Activated CD4-positive, alpha-beta T cell treated with anti-CD3 and anti-CD28 coated beads, Interleukin-2, amount 10 ng/mL, durations not matched to agents 7 days and 5 days (primary cell): ENCODE results near the gene ADAMTS4. TPM values are rescaled to one million over a fixed set of nuclear protein-coding genes. Genes with fewer than 3 reads are reported as not detected.

Experiments used
- CTCF ChIA-PET: fragments of 350-600 bp; sonication (Branson Sonifier 250); formaldehyde crosslinking; loops from one replicate; lab custom pipeline; 2021; ENCODE audit warnings: antibody characterized with exemption; lab: Charles Lee
- POLR2A ChIA-PET: fragments of 350-600 bp; sonication (Branson Sonifier 250); formaldehyde crosslinking; loops from one replicate; lab custom pipeline; 2021; ENCODE audit warnings: antibody characterized with exemption; lab: Charles Lee
- DNase-seq: peaks from one replicate; pipeline ENCODE4 v3.0.0-alpha.2; 2020
- H3K27ac Mint-ChIP-seq: one replicate; pipeline ENCODE4 v1.8.0; 2021; ENCODE audit warnings: mild to moderate bottlenecking, moderate library complexity, mixed read lengths
- H3K27me3 Mint-ChIP-seq: one replicate; pipeline ENCODE4 v1.8.0; 2021; ENCODE audit warnings: mixed read lengths
- H3K36me3 Mint-ChIP-seq: one replicate; pipeline ENCODE4 v1.8.0; 2021; ENCODE audit warnings: low read depth, mixed read lengths
- H3K4me1 Mint-ChIP-seq: one replicate; pipeline ENCODE4 v1.8.0; 2021; ENCODE audit warnings: mixed read lengths
- H3K4me3 Mint-ChIP-seq: one replicate; pipeline ENCODE4 v1.8.0; 2021; ENCODE audit warnings: mild to moderate bottlenecking, moderate library complexity, mixed read lengths
- H3K9me3 Mint-ChIP-seq: one replicate; pipeline ENCODE4 v1.8.0; 2021; ENCODE audit warnings: mixed read lengths
- total RNA-seq, 2 experiments: library from RNA; stranded (reverse); gene quantifications; one replicate each; pipeline ENCODE4 v1.2.3, GENCODE V29; 2021

The ADAMTS4 gene
- total RNA-seq, 2 experiments from 2014 or later = 0.31 to 1.3 TPM

GRCh38 chr1:161163793-161164192, 35.1 kb downstream of the ADAMTS4 start:
- ChIA-PET CTCF (interaction anchor here (1.2 to 1.8 kb wide), 2 partner anchors 36 to 118 kb away, joined by 3 read pairs; partner anchors contain the start of gene USF1), POLR2A (no interaction called here)
- Mint-ChIP-seq H3K4me1 (peaks cover 68% of the 10 kb centered on the region), H3K27ac (no peak overlapping the region), H3K9me3 (no peaks in the 10 kb centered on the region), H3K36me3 (peaks cover 34% of the 10 kb centered on the region), H3K27me3 (no peaks in the 10 kb centered on the region), H3K4me3 (no peak overlapping the region)
- no peak for DNase-seq

- POLR2A ChIA-PET = no interaction called here
- no peak overlapping the region for H3K27ac Mint-ChIP-seq
- H3K4me1 Mint-ChIP-seq = peaks cover 71% of the 10 kb centered on the region
Measured at GRCh38 chr1:161162806-161163205, 36.0 kb downstream of the ADAMTS4 start.

GRCh38 chr1:161162052-161162451, 36.8 kb downstream of the ADAMTS4 start:
- Mint-ChIP-seq H3K36me3 (peaks cover 49% of the 10 kb centered on the region), H3K27ac (peak overlapping the region; percentile 31), H3K4me1 (peaks cover 71% of the 10 kb centered on the region), H3K9me3 (no peaks in the 10 kb centered on the region), H3K27me3 (no peaks in the 10 kb centered on the region), H3K4me3 (no peak overlapping the region)
- ChIA-PET CTCF (interaction anchor here (0.8 to 1.5 kb wide), 4 partner anchors 13 to 129 kb away, joined by 3 to 7 read pairs (median 4); no protein-coding TSS in a partner anchor), POLR2A (interaction anchor here (0.5 kb wide), 1 partner anchor 154 kb away, joined by 3 read pairs; no protein-coding TSS in a partner anchor)
- DNase-seq = no peak

More at GRCh38 chr1:161162806-161163205, 36.0 kb downstream of the ADAMTS4 start:
- no peak for DNase-seq
- H3K9me3 Mint-ChIP-seq = no peaks in the 10 kb centered on the region
- CTCF ChIA-PET = interaction anchor here (1.2 to 1.4 kb wide), 2 partner anchors 14 to 128 kb away, joined by 3 to 4 read pairs; no protein-coding TSS in a partner anchor
- peaks cover 42% of the 10 kb centered on the region for H3K36me3 Mint-ChIP-seq
- H3K27me3 Mint-ChIP-seq = no peaks in the 10 kb centered on the region
- H3K4me3 Mint-ChIP-seq = no peak overlapping the region

GRCh38 chr1:161161652-161162051, 37.2 kb downstream of the ADAMTS4 start:
- no peak overlapping the region for H3K27ac Mint-ChIP-seq
- DNase-seq = no peak
- H3K9me3 Mint-ChIP-seq = no peaks in the 10 kb centered on the region
- peaks cover 72% of the 10 kb centered on the region for H3K4me1 Mint-ChIP-seq
- POLR2A ChIA-PET = interaction anchor here (0.5 to 0.7 kb wide), 2 partner anchors 154 to 225 kb away, joined by 3 read pairs; no protein-coding TSS in a partner anchor
- peaks cover 51% of the 10 kb centered on the region for H3K36me3 Mint-ChIP-seq
- H3K27me3 Mint-ChIP-seq = no peaks in the 10 kb centered on the region
- H3K4me3 Mint-ChIP-seq = no peak overlapping the region
- CTCF ChIA-PET = interaction anchor here (0.6 to 1.5 kb wide), 6 partner anchors 13 to 130 kb away, joined by 3 to 7 read pairs (median 3); partner anchors contain the start of gene TOMM40L

GRCh38 chr1:161160671-161161145, 38.1 kb downstream of the ADAMTS4 start:
- H3K27ac Mint-ChIP-seq = no peak overlapping the region
- peaks cover 55% of the 10 kb centered on the region for H3K36me3 Mint-ChIP-seq
- ChIA-PET POLR2A (no interaction called here), CTCF (interaction anchor here (0.6 to 1.5 kb wide), 4 partner anchors 15 to 66 kb away, joined by 3 to 7 read pairs (median 3); partner anchors contain the start of gene TOMM40L)
- peak overlapping the region; percentile 91 for H3K4me3 Mint-ChIP-seq
- no peak for DNase-seq
- peaks cover 70% of the 10 kb centered on the region for H3K4me1 Mint-ChIP-seq
- no peaks in the 10 kb centered on the region for H3K27me3 Mint-ChIP-seq
- no peaks in the 10 kb centered on the region for H3K9me3 Mint-ChIP-seq

GRCh38 chr1:161159913-161160243, 39.0 kb downstream of the ADAMTS4 start:
- H3K27ac Mint-ChIP-seq = peak overlapping the region; percentile 92
- POLR2A ChIA-PET = no interaction called here
- CTCF ChIA-PET = no interaction called here
- peaks cover 60% of the 10 kb centered on the region for H3K36me3 Mint-ChIP-seq
- peaks cover 71% of the 10 kb centered on the region for H3K4me1 Mint-ChIP-seq
- no peak for DNase-seq
- H3K27me3 Mint-ChIP-seq = no peaks in the 10 kb centered on the region
- H3K9me3 Mint-ChIP-seq = no peaks in the 10 kb centered on the region
- H3K4me3 Mint-ChIP-seq = peak overlapping the region; percentile 91

- H3K36me3 Mint-ChIP-seq = peaks cover 60% of the 10 kb centered on the region
- POLR2A ChIA-PET = no interaction called here
- peak; percentile 93 for DNase-seq
- no peaks in the 10 kb centered on the region for H3K27me3 Mint-ChIP-seq
- H3K4me1 Mint-ChIP-seq = peaks cover 71% of the 10 kb centered on the region
- H3K27ac Mint-ChIP-seq = peak within 1 kb of the TSS; percentile 92
- peak within 1 kb of the TSS; percentile 91 for H3K4me3 Mint-ChIP-seq
- CTCF ChIA-PET = interaction anchor here (1.5 to 2.0 kb wide), 3 partner anchors 8 to 35 kb away, joined by 3 to 8 read pairs (median 3); partner anchors contain the start of gene B4GALT3
- no peaks in the 10 kb centered on the region for H3K9me3 Mint-ChIP-seq
Measured at GRCh38 chr1:161159087-161159912, 39.6 kb downstream of the ADAMTS4 start, which contains the start of gene USP21. Gene USP21, plus strand, starts transcription at chr1:161159500. Its CDS starts 1,141 bp downstream, at chr1:161160641.

GRCh38 chr1:161158316-161159010, 40.4 kb downstream of the ADAMTS4 start:
- Mint-ChIP-seq H3K36me3 (peaks cover 55% of the 10 kb centered on the region), H3K9me3 (no peaks in the 10 kb centered on the region), H3K27ac (peak overlapping the region; percentile 92), H3K4me1 (peaks cover 66% of the 10 kb centered on the region), H3K4me3 (peak overlapping the region; percentile 91), H3K27me3 (no peaks in the 10 kb centered on the region)
- ChIA-PET CTCF (interaction anchor here (0.7 to 2.0 kb wide), 7 partner anchors 9 to 61 kb away, joined by 3 to 8 read pairs (median 3); partner anchors contain the start of genes B4GALT3 and DEDD), POLR2A (no interaction called here)
- no peak for DNase-seq

GRCh38 chr1:161157867-161158266, 41.0 kb downstream of the ADAMTS4 start:
- ChIA-PET POLR2A (no interaction called here), CTCF (interaction anchor here (0.6 to 2.2 kb wide), 10 partner anchors 8 to 200 kb away, joined by 3 to 14 read pairs (median 3); partner anchors contain the start of genes B4GALT3, DEDD and PPOX)
- no peak for DNase-seq
- peak overlapping the region; percentile 92 for H3K27ac Mint-ChIP-seq
- peaks cover 63% of the 10 kb centered on the region for H3K4me1 Mint-ChIP-seq
- no peaks in the 10 kb centered on the region for H3K27me3 Mint-ChIP-seq
- peak overlapping the region; percentile 91 for H3K4me3 Mint-ChIP-seq
- peaks cover 50% of the 10 kb centered on the region for H3K36me3 Mint-ChIP-seq
- H3K9me3 Mint-ChIP-seq = no peaks in the 10 kb centered on the region

GRCh38 chr1:161153682-161154337, 45.0 kb downstream of the ADAMTS4 start, which contains the start of gene UFC1:
Gene UFC1, plus strand, starts transcription at chr1:161153978. Its CDS starts 20 bp downstream, at chr1:161153998.
- H3K4me1 Mint-ChIP-seq = peaks cover 34% of the 10 kb centered on the region
- H3K27me3 Mint-ChIP-seq = no peaks in the 10 kb centered on the region
- peak within 1 kb of the TSS; percentile 90 for H3K4me3 Mint-ChIP-seq
- ChIA-PET POLR2A (interaction anchor here (1.0 kb wide), 1 partner anchor 22 kb away, joined by 3 read pairs; no protein-coding TSS in a partner anchor), CTCF (interaction anchor here (0.6 to 3.1 kb wide), 5 partner anchors 12 to 36 kb away, joined by 3 to 17 read pairs (median 4); partner anchors contain the start of genes B4GALT3, NIT1, PFDN2 and PPOX)
- H3K36me3 Mint-ChIP-seq = peaks cover 27% of the 10 kb centered on the region
- H3K27ac Mint-ChIP-seq = peak within 1 kb of the TSS; percentile 100
- peak; percentile 90 for DNase-seq
- H3K9me3 Mint-ChIP-seq = no peaks in the 10 kb centered on the region

- Mint-ChIP-seq H3K4me1 (peaks cover 27% of the 10 kb centered on the region), H3K36me3 (peaks cover 22% of the 10 kb centered on the region), H3K27ac (peak overlapping the region; percentile 100), H3K27me3 (no peaks in the 10 kb centered on the region), H3K9me3 (no peaks in the 10 kb centered on the region), H3K4me3 (peak overlapping the region; percentile 90)
- DNase-seq = no peak
- ChIA-PET POLR2A (interaction anchor here (1.0 kb wide), 1 partner anchor 22 kb away, joined by 3 read pairs; no protein-coding TSS in a partner anchor), CTCF (interaction anchor here (0.7 to 3.1 kb wide), 4 partner anchors 12 to 24 kb away, joined by 3 to 17 read pairs (median 8); partner anchors contain the start of genes B4GALT3 and PPOX)
Measured at GRCh38 chr1:161153176-161153575, 45.7 kb downstream of the ADAMTS4 start.
